Lung (tissue), 12 donors: ENCODE measurements around the gene GYS1. TPM values are rescaled to one million over a fixed set of nuclear protein-coding genes. Genes with fewer than 3 reads are reported as not detected.

Experiments used
- ATAC-seq: fragments of 200-7000 bp; cut with Tn5 transposase; one replicate; pipeline ENCODE4 v1.9.1; 2020; ENCODE audit warnings: moderate number of reproducible peaks; ENCODE audit not compliant: insufficient read depth, low FRiP score
- DNase-seq, 3 donors: peaks; one replicate each; pipeline ENCODE4 v3.0.0-alpha.2; 2013 to 2017
- H3K27ac ChIP-seq, 2 donors: one replicate each; pipeline ENCODE4 v1.5.1; 2013; ENCODE audit warnings: mild to moderate bottlenecking in 2 of 2, moderate library complexity in 2 of 2, control low read depth in 1 of 2, inconsistent platforms in 1 of 2, low read depth in 1 of 2, low read length in 1 of 2
- H3K27me3 ChIP-seq, 3 donors: one replicate each; pipeline ENCODE4 v1.5.1; 2013; ENCODE audit warnings: low read length in 2 of 3; ENCODE audit not compliant: control insufficient read depth in 3 of 3, insufficient read depth in 3 of 3
- H3K36me3 ChIP-seq, 4 donors: one replicate each; pipeline ENCODE4 v1.5.1; 2013; ENCODE audit warnings: low read length in 4 of 4, mild to moderate bottlenecking in 1 of 4, moderate library complexity in 1 of 4; ENCODE audit not compliant: control insufficient read depth in 4 of 4, insufficient read depth in 4 of 4
- H3K4me1 ChIP-seq, 5 donors: one replicate each; pipeline ENCODE4 v1.5.1; 2013; ENCODE audit warnings: low read length in 5 of 5, mild to moderate bottlenecking in 2 of 5, moderate library complexity in 1 of 5; ENCODE audit not compliant: control insufficient read depth in 5 of 5, insufficient read depth in 5 of 5
- H3K4me3 ChIP-seq: one replicate; pipeline ENCODE4 v1.5.1; 2013; ENCODE audit warnings: mild to moderate bottlenecking, control low read depth, moderate library complexity
- H3K9ac ChIP-seq, 2 donors: one replicate each; pipeline ENCODE4 v1.5.1; 2013; ENCODE audit warnings: low read length in 2 of 2, control low read depth in 1 of 2; ENCODE audit not compliant: insufficient read depth in 1 of 2
- H3K9me3 ChIP-seq, 4 donors: one replicate each; pipeline ENCODE4 v1.5.1; 2013; ENCODE audit warnings: low read length in 3 of 4, mild to moderate bottlenecking in 1 of 4, moderate library complexity in 1 of 4; ENCODE audit not compliant: control insufficient read depth in 4 of 4, insufficient read depth in 3 of 4
- WGBS, 2 donors: extraction: QIAGEN DNeasy Blood & Tissue Kit; methylation state at CpG; one replicate each; pipeline ENCODE4 v1.1.7; 2013; 5-methylcytosine and 5-hydroxymethylcytosine counted together
- polyA plus RNA-seq, 2 donors: library from polyadenylated mRNA; stranded (reverse); fragments of 200-250 nt; gene quantifications; one replicate each; pipeline ENCODE4 v1.2.1, GENCODE V29; 2013
- total RNA-seq, 2 donors: library from RNA; depleted of rRNA in 1 of 2; stranded (reverse); fragments of >200 nt in 1 of 2; gene quantifications; one replicate each; pipeline ENCODE4 v1.2.1, GENCODE V29; 2014 to 2021
- TF ChIP-seq, protein P1 (sequence below): IDR thresholded peaks from 2 replicates; pipeline ENCODE4 v1.5.1; 2012; ENCODE audit warnings: mild to moderate bottlenecking; ENCODE audit errors: control extremely low read depth, extremely low read depth
- donor health status: control.
- donor health status: control.
- donor health status: Bipolar disorder and iron deficiency.
- donor health status: healthy.
- donor health status: DM: yes; HTN: yes; CAD: no.

GYS1 gene
- total and polyA plus RNA-seq, 4 donors = 22.7 to 49.7 (median 31.9) TPM

DNA sequence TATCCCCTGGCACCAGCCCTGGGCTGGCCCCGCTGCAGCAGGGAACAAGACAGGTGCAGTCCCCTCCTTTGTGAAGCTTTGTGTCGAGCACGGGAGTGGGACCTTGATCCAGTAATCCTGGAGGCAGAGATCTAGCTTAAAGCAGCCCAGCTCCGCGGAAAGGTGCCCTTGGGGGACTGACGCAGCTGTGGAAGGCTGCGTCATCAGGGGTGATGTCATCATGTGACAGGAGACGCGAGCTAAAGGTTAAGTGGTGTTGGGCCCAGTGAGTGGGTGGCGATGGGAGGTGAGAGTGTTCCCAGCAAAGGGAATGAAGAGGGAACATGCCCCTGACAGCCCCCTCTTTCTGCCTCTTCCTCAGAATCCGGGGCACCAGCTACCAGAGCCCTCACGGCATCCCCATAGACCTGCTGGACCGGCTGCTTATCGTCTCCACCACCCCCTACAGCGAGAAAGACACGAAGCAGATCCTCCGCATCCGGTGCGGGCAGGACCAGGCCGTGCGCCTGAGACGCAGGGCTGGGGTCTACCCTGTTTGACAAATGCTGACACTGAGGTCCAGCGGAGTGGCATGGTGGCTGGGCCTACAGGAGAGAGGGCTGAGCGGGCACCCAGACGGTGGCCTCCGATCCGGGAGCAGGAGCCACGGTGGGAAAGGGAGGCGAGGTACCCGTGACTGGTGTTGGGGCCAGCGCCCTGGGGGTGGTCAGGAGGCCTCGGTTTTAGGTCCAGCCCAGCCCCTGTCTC is 21.2 kb upstream of the GYS1 start:
- Histone ChIP-seq H3K36me3 (peaks cover 12 to 58% (median 18%) of the 10 kb centered on the region in 4 donors), H3K4me3 (no peak overlapping the region), H3K27me3 (peaks cover 0 to 10% (median 3%) of the 10 kb centered on the region in 3 donors), H3K9ac (no peak overlapping the region), H3K27ac (no peak overlapping the region), H3K9me3 (no peaks in the 10 kb centered on the region), H3K4me1 (peaks cover 0 to 19% (median 4%) of the 10 kb centered on the region in 5 donors)
- DNase-seq (no peak), ATAC-seq (no peak)
- WGBS, 2 donors = 95% methylated on average over 32 of the region's 32 CpGs
- TF ChIP-seq, protein P1, sequence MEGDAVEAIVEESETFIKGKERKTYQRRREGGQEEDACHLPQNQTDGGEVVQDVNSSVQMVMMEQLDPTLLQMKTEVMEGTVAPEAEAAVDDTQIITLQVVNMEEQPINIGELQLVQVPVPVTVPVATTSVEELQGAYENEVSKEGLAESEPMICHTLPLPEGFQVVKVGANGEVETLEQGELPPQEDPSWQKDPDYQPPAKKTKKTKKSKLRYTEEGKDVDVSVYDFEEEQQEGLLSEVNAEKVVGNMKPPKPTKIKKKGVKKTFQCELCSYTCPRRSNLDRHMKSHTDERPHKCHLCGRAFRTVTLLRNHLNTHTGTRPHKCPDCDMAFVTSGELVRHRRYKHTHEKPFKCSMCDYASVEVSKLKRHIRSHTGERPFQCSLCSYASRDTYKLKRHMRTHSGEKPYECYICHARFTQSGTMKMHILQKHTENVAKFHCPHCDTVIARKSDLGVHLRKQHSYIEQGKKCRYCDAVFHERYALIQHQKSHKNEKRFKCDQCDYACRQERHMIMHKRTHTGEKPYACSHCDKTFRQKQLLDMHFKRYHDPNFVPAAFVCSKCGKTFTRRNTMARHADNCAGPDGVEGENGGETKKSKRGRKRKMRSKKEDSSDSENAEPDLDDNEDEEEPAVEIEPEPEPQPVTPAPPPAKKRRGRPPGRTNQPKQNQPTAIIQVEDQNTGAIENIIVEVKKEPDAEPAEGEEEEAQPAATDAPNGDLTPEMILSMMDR = no peak

DNA sequence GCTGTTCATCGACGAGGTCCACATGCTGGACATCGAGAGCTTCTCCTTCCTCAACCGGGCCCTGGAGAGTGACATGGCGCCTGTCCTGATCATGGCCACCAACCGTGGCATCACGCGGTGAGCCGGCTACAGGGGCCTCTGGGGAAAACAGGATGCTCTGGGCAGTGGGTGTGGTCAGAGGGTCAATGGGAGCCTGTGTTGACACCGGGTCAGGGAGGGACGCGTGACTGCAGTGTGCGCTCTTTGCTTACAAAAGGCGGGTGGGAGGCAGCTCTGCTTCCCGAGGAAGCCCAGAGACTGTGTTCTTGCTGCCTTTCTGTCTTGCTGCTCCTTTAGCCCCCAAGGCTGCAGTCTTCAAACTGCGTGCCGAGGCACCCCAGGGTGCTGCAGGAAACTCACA is 18.1 kb upstream of the GYS1 start:
- ATAC-seq = no peak
- WGBS, 2 donors = 81 to 90% methylated on average over 17 of the region's 17 CpGs
- no peaks in the 10 kb centered on the region for H3K4me1 ChIP-seq
- no peak overlapping the region for H3K4me3 ChIP-seq
- TF ChIP-seq, protein P1 = no peak
- no peaks in the 10 kb centered on the region for H3K27me3 ChIP-seq
- H3K9me3 ChIP-seq = no peaks in the 10 kb centered on the region
- no peak for DNase-seq
- no peak overlapping the region for H3K27ac ChIP-seq
- no peak overlapping the region for H3K9ac ChIP-seq
- H3K36me3 ChIP-seq = peaks cover 12 to 71% (median 22%) of the 10 kb centered on the region in 4 donors

DNA sequence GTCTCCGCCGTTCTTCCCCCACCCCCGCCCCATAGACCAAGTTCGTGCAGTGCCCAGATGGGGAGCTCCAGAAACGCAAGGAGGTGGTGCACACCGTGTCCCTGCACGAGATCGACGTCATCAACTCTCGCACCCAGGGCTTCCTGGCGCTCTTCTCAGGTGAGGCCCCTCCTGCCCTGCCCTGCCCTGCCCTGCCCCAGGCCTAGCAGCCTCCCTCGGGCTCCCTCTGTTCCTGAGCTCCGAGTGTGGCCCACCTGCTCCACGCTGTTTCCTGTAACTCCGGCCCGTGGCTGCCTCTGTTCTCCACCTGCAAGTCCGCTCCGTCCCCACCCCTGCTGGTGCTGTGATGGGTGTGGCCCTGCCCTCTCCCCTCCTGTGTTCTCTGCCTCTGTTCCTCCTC is 17.3 kb upstream of the GYS1 start:
- DNase-seq (no peak), ATAC-seq (no peak)
- Histone ChIP-seq H3K4me3 (no peak overlapping the region), H3K36me3 (peaks cover 12 to 69% (median 21%) of the 10 kb centered on the region in 4 donors), H3K27ac (no peak overlapping the region), H3K9me3 (no peaks in the 10 kb centered on the region), H3K9ac (no peak overlapping the region), H3K27me3 (no peaks in the 10 kb centered on the region), H3K4me1 (no peaks in the 10 kb centered on the region)
- 91 to 93% methylated on average over 18 of the region's 18 CpGs for WGBS, 2 donors
- TF ChIP-seq, protein P1 = no peak

DNA sequence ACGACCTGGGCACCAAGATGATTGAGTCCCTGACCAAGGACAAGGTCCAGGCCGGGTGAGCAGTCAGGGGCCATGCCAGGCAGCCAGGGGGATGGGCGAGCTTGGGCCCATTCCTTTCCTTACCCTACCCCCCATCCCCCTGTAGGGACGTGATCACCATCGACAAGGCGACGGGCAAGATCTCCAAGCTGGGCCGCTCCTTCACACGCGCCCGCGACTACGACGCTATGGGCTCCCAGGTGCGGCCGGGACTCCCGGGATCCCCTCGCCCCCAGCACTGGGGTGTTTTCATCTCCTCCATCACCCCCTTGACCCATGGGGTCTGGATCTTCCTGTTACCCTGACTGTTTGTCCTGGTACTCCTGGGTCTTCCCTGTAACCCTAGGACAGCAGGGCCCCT is 16.7 kb upstream of the GYS1 start:
- peaks cover 13 to 70% (median 21%) of the 10 kb centered on the region in 4 donors for H3K36me3 ChIP-seq
- H3K4me3 ChIP-seq = no peak overlapping the region
- TF ChIP-seq, protein P1 = no peak
- no peaks in the 10 kb centered on the region for H3K9me3 ChIP-seq
- H3K27ac ChIP-seq = no peak overlapping the region
- H3K27me3 ChIP-seq = no peaks in the 10 kb centered on the region
- H3K9ac ChIP-seq = no peak overlapping the region
- H3K4me1 ChIP-seq = no peaks in the 10 kb centered on the region
- WGBS, 2 donors = 96 to 97% methylated on average over 18 of the region's 18 CpGs
- DNase-seq (no peak), ATAC-seq (no peak)
